GM21717 (cell line): ENCODE measurements around the gene PLEKHO1.
"Not testable (repeated sequence)": the region's sequence is repeated elsewhere in the genome, so short reads cannot be mapped to it uniquely, and the experiment has no call there.

Experiments used
- ATAC-seq: cut with Tn5 transposase; IDR thresholded peaks from one replicate; pipeline ENCODE4 v1.9.1; 2021; ENCODE audit warnings: mild to moderate bottlenecking, moderate library complexity; ENCODE audit not compliant: unreplicated experiment

PLEKHO1 gene

DNA sequence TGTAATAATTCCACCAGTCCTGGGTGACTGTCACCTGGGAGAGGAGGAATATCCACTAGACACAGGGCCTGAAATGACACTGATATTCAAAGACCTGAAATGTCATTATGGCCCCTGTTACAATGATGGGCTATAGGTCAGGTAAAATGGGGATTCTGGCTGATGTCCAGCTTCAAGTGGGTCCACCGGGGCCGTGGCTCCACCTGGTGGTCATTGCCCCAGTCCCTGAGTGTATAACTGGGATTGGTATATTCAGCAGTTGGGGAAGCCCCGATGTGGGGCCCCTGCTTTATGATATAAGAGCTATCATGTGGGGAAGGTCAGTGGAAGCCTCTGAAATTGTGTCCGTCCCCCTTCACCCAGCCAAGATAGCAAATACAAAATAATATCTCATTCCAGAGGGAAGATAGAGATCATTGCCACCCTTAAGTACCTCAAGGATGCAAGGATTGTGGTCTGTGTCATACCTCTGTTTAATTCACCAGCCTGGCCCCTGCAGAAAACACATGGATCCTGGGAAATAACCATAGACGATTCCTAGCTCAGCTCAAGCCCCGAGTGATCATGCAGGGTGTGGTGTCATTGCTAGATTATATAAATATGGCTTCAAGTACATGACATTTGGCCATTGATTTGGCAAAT lies 19.4 kb downstream of the PLEKHO1 start:
- ATAC-seq: no peak

DNA sequence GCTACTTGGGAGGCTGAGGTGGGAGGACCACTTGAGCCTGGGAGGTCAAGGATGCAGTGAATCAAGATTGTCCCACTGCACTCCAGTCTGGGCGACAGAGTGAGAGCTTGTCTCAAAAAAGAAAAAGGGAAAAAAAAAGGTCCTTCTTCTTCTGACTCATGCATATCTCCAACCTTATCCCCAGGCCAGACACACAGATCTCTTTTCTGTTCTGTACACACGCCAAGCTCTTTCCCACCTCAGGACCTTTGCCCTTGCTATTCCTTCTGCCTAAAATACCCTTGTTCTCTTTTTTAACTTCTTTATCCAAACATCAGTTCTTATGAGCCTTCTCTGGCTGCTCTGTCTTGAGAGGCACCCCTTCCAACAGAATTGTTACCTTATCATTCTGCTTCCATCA lies 22.1 kb downstream of the PLEKHO1 start:
- ATAC-seq: no peak

DNA sequence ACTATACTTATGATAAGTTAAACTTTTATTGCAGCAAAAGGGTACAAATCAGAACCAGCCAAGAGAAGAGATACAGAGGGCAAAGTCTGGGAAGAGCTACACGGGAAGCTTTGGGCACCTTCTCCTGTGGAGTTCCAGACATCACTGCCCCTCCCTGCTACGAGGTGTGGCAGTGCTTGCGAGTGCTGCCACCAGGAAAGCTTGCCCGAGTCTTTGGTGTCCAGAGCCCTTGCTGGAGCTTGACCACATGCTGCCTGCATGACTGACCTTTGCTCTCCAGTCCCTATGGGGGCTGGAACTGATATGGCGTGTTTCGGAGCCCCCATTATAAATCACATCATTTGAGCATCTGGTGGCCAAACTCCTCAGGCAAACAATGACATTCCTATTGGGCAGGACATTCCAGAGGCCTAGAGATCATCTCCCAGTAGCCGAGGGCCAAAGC lies 23.4 kb downstream of the PLEKHO1 start:
- ATAC-seq: no peak

DNA sequence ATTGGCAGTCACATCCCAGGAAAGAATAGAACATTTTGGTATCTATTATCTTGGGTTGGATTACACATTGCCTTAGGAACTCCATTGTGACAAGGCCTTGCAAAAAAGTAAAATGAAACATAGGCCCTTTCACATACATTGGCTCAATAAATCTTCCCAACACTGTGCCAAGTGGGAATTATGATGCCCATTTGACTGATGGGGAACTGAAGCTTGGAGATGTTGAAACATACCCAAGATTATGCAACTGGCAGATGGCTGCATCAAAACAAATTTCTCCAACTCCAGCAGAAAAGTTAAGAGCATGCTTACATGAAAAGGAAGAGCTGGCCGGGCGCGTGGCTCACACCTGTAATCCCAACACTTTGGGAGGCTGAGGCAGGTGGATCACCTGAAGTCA lies 26.9 kb downstream of the PLEKHO1 start:
- ATAC-seq: no peak

DNA sequence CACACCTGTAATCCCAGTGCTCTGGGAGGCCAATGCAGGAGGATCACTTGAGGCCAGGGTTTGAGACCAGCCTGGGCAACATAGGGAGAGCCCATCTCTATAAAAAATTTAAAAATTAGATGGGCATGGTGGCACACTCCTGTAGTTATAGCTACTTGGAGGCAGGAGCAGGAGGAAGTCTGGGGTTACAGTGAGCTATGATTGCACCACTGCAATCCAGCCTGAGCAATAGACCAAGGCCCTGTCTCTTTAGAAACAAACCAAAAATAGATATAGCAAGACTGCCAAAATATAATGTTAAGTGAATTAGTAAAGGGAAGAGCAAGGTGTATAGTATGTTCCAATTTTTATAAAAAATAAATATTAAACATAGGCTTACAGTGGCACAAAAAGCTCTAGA lies 28.8 kb downstream of the PLEKHO1 start:
- no peak for ATAC-seq

DNA sequence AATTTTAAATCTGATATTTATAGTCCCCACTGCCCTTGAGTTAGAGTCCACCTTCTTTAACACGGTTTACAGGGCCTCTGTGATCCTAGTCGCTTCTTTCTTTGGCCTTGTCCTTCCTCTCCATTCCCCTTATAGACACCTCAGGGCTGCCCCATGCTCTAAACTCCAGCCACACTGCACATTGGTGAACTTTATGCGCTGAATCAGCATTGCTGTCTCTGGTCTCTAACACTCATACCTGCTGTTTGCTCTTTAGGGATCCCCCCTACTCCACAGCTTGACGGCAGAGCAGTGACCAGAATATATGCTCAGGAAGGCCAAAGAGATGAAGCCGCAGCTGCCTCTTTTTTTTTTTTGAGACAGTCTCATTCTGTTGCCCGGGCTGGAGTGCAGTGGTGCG lies 30.2 kb downstream of the PLEKHO1 start:
- ATAC-seq: no peak

DNA sequence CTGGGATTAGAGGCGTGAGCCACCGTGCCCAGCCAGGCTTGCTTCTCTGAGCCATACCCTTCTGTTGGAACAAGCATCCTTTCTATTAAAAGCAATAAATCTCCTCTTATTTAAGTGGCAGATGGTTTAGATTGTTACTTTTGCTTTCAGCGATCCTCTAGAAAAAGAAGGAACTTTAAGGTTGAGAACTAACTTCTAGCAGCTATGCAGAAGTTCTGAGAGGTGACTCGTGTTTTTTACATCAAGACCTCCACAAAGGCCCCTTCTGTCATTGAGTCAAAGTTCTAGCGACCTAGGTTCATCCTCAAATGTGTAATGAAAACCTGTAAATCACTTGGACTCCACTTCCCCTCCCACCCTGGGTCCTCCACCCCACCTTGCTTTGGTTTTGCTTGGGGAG lies 30.8 kb downstream of the PLEKHO1 start:
- ATAC-seq: no peak

DNA sequence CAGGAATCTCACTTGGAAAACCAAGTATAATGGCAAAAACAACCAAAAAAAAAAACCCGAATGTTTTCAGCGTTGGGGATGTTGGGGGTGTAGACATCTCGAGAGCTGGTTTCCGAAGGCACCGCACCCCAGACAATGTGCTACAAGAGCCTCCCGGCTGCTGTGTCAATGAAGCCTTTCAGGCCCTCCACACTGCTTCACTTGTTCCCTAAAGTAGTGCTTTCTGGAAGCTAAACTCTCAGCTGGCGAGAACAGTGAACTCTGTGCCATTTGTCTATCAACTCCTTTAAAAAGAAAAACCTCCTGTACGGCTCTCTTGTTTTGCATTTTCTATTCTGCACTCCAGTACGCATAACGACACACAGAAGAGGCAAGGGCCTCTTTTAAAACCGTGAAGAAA lies 32.5 kb downstream of the PLEKHO1 start:
- no peak for ATAC-seq

DNA sequence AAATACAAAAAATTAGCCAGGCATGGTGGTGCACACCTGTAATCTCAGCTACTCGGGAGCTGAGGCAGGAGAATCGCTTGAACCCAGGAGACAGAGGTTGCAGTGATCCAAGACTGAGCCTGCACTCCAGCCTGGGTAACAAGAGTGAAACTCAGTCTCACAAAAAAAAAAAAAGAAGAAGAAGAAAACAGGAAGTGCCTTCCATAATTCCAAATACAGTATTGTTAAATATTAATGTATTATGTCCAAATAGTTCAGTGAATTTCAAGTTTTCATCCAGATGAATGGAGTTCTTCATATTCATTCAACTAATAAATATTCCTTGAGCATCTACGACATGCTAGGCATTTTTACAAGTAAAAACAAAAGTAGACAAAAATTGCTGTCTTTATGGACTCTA lies 33.3 kb downstream of the PLEKHO1 start:
- no peak for ATAC-seq

DNA sequence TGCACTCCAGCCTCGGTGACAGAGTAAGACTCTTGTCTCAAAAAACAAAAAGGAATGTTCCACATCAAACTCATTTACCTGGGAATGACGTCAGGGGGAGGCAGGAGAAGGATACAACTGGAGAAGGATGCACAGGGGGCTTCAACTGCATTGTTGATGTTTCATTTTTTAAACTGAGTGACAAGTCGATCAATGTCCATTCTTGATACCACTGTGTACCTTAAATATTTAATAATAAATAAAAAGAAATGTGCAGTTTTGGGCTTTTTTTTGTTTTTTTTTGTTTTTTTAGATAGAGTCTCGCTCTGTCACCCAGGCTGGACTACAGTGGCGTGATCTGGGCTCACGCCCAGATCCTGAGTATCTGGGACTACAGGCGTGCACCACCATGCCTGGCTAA lies 35.8 kb downstream of the PLEKHO1 start:
- no peak for ATAC-seq

DNA sequence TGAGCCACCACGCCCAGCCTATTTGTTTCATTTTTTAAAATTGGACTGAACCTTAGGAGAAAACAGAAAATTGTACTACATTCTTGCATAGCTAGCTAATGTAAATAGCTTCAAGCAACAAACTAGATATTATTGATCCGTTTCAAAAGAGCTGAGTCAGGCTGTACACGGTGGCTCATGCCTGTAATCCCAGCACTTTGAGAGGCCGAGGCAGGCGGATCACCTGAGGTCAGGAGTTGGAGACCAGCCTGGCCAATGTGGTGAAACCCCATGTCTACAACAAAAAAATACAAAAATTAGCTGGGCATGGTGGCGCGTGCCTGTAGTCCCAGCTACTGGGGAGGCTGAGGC lies 36.7 kb downstream of the PLEKHO1 start:
- not testable (repeated sequence) for ATAC-seq

DNA sequence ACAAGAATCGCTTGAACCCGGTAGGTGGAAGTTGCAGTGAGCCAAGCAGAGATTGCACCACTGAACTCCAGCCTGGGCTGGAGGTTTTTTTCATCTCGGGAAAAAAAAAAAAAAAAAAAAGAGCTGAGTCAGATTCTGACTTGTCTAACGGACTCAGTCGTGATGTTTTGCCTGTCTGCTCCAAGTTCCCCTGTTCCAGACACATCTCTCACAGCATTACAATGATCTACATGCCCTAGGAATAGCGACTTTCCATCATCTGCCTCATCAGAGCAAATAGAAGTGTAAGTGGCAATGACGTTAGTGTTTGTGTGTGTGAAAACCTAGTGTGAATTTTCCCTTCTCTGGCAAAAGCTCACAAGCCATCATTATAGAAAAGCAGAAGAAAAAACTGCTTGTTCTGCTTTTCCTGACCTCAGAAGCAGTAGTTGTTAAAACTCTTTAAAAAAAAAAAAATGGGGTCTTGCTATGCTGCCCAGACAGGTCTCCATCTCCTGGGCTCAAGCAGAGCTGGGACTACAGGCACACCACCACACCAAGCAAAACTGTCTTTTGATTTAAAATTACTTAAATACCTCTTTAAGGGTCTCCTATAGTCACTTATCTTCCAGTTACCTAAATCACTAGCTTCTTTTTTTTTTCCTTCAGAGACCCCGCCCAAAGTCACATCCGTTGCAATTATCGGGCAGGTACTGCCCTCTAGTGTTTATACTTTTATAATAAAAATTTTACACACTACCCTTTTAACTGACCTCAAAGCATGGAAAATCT lies 37.3 kb downstream of the PLEKHO1 start:
- ATAC-seq: no peak

DNA sequence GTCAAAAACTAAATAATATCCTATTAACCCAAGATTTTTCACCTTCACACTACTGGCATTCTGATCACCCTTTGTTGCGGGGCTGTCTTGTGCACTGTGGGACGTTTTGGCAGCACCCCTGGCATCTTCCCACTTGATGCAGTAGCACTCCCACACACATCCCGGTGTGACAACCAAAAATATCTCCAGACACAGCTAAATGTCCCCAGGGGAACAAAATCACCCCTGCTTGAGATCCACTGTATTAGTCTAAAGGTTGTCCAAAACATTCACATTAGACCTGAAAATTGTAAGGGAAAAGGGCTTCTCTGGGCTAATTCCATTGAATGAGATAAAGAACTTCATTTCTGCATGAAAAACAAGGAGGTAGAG lies 37.8 kb downstream of the PLEKHO1 start:
- ATAC-seq: no peak

DNA sequence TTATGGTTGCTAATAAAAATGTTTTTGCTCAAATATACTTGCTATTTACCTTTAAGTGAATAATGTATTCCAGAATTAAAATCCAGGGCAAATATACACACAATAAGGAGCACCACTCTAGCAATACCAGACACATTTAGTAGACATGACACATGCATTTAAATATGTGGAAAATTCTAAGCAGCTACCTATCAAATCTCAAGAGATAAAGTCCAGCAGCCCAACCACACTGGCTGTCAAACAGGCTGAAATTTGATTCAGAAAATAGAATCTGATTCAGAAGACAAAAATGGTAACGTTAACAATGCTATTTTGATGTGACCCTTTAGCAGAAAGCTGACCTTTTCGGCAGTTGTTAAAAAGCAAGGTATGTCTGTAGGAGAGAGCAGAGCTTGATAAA lies 42.3 kb downstream of the PLEKHO1 start:
- no peak for ATAC-seq

DNA sequence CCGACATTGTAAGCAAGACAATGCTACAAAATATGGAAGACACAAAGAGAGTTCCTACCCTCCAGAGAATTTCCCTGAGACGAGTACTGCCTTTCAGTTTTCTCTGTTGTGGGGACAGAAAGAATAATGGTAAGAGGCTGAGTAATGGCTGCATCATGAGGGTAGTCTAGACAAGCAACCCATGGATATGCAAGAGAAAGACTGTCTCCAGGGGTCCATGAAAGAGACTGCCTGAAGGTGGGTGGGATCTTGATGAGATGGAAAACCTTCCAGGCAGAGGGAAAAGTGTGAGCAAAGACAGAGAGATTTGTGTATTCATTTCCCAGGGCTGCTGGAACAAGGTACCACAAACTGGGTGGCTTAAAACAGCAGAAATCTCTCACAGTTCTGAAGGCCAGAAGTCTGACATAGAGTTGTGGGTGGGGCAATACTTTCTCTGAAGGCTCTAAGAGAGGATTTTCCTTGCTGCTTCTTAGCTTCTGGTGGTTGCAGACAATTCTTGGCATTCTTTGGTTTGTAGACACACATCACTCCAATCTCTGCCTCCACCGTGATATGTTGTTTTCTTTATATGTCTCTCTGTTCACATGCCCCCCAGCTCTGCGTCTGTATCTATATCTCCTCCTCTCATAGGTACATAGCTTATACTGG lies 44.8 kb downstream of the PLEKHO1 start:
- ATAC-seq: no peak

DNA sequence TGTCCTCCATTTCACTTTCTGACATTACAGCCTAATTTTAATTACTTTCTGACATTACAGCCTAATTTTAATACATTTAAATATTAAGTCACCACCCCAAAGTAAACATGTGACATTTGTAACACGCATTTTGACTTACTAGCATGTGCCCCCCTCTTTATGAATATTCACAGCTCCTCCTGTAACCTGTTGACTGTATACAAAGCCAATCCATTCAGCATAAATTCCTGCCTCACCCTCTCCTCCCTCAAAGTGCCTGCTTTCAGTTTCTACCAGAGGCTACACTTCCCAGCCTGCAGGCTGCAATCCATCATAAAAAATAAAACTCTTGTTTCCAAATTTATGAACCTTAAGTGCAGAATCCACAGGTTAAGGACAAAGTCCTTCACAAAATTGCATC lies 46.7 kb downstream of the PLEKHO1 start:
- no peak for ATAC-seq

DNA sequence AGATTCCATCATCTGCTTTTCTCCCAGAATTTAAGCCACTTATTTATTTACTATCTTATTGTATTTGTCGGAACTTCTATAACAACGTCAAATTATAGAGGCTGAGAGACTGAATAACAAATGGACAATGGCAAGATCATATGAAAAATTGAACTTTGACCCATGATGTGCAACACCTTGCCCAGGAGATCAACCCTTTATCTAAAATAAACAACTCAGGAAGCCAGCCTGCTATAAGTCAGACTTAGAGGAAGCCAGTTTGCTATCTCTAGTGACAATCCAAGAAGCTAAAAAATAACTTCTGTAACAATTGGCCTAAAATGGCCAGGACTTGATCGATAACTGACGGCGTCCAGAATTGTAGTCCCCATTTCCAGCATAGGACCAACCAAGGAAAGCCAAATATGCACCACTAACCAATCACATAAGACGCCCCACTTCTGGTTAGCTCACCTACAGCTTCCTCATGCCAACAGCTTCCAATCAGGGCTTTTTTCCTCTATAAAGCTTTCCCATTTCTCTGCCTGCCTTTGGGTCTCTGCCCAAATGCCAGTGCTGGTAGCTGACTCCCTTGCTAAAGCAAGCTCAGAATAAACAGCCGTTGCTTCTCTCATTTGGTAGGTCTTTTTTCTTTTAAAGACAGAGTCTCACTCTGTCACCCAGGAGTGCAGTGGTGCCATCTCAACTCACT lies 57.7 kb downstream of the PLEKHO1 start:
- ATAC-seq: no peak

DNA sequence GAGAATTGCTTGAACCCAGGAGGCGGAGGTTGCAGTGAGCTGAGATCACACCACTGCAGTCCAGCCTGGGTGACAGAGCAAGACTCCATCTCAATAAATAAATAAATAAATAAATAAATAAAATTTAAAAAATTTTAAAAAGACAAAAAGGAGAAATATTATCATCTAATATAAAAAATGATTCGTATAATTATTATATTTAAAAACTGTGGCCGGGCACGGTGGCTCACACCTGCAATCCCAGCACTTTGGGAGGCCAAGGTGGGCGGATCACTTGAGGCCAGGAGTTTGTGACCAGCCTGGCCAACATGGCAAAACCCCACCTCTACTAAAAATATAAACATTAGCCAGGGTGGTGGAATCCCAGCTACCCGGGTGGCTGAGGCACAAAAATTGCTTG lies 58.7 kb downstream of the PLEKHO1 start:
- not testable (repeated sequence) for ATAC-seq
